K562 (cell line): ENCODE results near the gene ANK2. TPM values are rescaled to one million over a fixed set of nuclear protein-coding genes. Genes with fewer than 3 reads are reported as not detected.

Experiments used
- ATAC-seq: fragments of 200-7000 bp; cut with Tn5 transposase; 3 replicates; pipeline ENCODE4 v1.9.1; 2020; ENCODE audit warnings: moderate library complexity
- BruUV-seq: library from RNA; stranded (reverse); fragments of 400-500 nt; replicated peaks from 2 replicates; lab custom pipeline; 2021; lab: Mats Ljungman, UMichigan
- CTCF ChIA-PET: fragments of 300-600 bp; formaldehyde crosslinking; extraction: SDS; loops from one replicate; lab custom pipeline; 2021; ENCODE audit warnings: low intra/inter-chr PET ratio; lab: Yijun Ruan, JAX
- POLR2A ChIA-PET: fragments of 300-600, 350-650 bp; sonication (Branson Sonifier 250); formaldehyde crosslinking; extraction: SDS; loops from one replicate; lab custom pipeline; 2021; ENCODE audit warnings: antibody characterized with exemption, inconsistent platforms; lab: Yijun Ruan, JAX
- DNase-seq, 4 experiments: peaks; one replicate each; pipeline versions ENCODE4 v3.0.0 to v3.0.0-alpha.2; 2011 to 2018; ENCODE audit warnings: low spot score in 3 of 4, mixed read lengths in 3 of 4; ENCODE audit errors: extremely low read depth in 1 of 4
- FAIRE-seq: peaks from 2 replicates; lab custom pipeline; 2011; peaks lifted over from hg19 to GRCh38; lab: Jason Lieb, UNC
- H2AFZ ChIP-seq: 2 replicates; pipeline ENCODE4 v1.6.0; 2011; ENCODE audit warnings: low read depth, low read length, control low read depth, inconsistent platforms
- H3K27ac ChIP-seq: fragments of 200-600 bp; 3 replicates; pipeline ENCODE4 v1.8.0; 2011; ENCODE audit warnings: low read depth, mild to moderate bottlenecking, control low read depth, inconsistent platforms, low read length, moderate library complexity, mixed read lengths; ENCODE audit errors: extremely low read depth
- H3K27me3 ChIP-seq, 2 experiments: fragments of 300-600 bp in 1 of 2; 2 replicates in 1 of 2; 3 replicates in 1 of 2; pipeline versions ENCODE4 v1.6.0 to v1.8.0; 2011; ENCODE audit warnings: inconsistent platforms in 2 of 2, low read length in 2 of 2, mild to moderate bottlenecking in 1 of 2, mixed read lengths in 1 of 2, moderate library complexity in 1 of 2; ENCODE audit not compliant: control insufficient read depth in 2 of 2, insufficient read depth in 2 of 2
- H3K36me3 ChIP-seq: fragments of 300-600 bp; 3 replicates; pipeline ENCODE4 v1.8.0; 2011; ENCODE audit warnings: mild to moderate bottlenecking, low read length, inconsistent platforms; ENCODE audit not compliant: control insufficient read depth, insufficient read depth
- H3K4me1 ChIP-seq, 2 experiments: fragments of 200-600 bp in 1 of 2; replicated peaks in 1 of 2; 2 replicates in 1 of 2; 3 replicates in 1 of 2; pipeline versions ENCODE4 v1.5.1 to v1.8.0; 2011; ENCODE audit warnings: inconsistent platforms in 2 of 2, low read length in 2 of 2, mild to moderate bottlenecking in 1 of 2, mixed read lengths in 1 of 2, moderate library complexity in 1 of 2; ENCODE audit not compliant: control insufficient read depth in 2 of 2, insufficient read depth in 2 of 2
- H3K4me2 ChIP-seq: 2 replicates; pipeline ENCODE4 v1.6.1; 2011; ENCODE audit warnings: low read length, control low read depth, inconsistent platforms, mixed read lengths; ENCODE audit not compliant: insufficient read depth
- H3K4me3 ChIP-seq: fragments of 200-600 bp; sonication (generic), shearing (Covaris generic); 2 replicates; pipeline ENCODE4 v1.5.1; 2016; ENCODE audit warnings: control low read depth, inconsistent platforms
- H3K79me2 ChIP-seq: fragments of 200-600 bp; 3 replicates; pipeline ENCODE4 v1.8.0; 2011; ENCODE audit warnings: low read length, inconsistent platforms; ENCODE audit not compliant: control insufficient read depth, insufficient read depth
- H3K9ac ChIP-seq, 2 experiments: 2 replicates each; pipeline versions ENCODE4 v1.6.0 to v1.6.1; 2011; ENCODE audit warnings: low read depth in 2 of 2, low read length in 2 of 2, control low read depth in 1 of 2, inconsistent platforms in 1 of 2, mild to moderate bottlenecking in 1 of 2, mixed read lengths in 1 of 2; ENCODE audit not compliant: insufficient read depth in 1 of 2
- H3K9me1 ChIP-seq: one replicate; pipeline ENCODE4 v1.6.0; 2011; ENCODE audit warnings: inconsistent platforms, mild to moderate bottlenecking, low read length, moderate library complexity; ENCODE audit not compliant: control insufficient read depth, insufficient read depth
- H3K9me3 ChIP-seq: replicated peaks from 2 replicates; pipeline ENCODE4 v1.5.1; 2011; ENCODE audit warnings: low read depth, low read length, inconsistent platforms; ENCODE audit not compliant: control insufficient read depth, insufficient read depth
- H4K20me1 ChIP-seq: replicated peaks from 2 replicates; pipeline ENCODE4 v1.6.1; 2011; ENCODE audit warnings: low read length, inconsistent platforms, mixed read lengths; ENCODE audit not compliant: control insufficient read depth, insufficient read depth
- GTF2E2 ChIP-seq: fragments of 200-800 bp; sonication (Bioruptor generic); IDR thresholded peaks from 2 replicates; pipeline ENCODE4 v1.6.1; 2016; ENCODE audit warnings: missing genetic modification characterization, missing compliant biosample characterization
- ILK ChIP-seq: fragments of 450-650 bp; IDR thresholded peaks from 2 replicates; pipeline ENCODE4 v1.6.1; 2016; ENCODE audit warnings: missing genetic modification characterization, low read depth, mild to moderate bottlenecking, missing compliant biosample characterization, moderate library complexity, borderline replicate concordance
- MED1 ChIP-seq: sonication (generic); formaldehyde crosslinking; IDR thresholded peaks from 2 replicates; pipeline ENCODE4 v1.8.1; 2023; ENCODE audit warnings: missing genetic modification reagents, borderline replicate concordance
- RBM39 ChIP-seq: fragments of 200-400 bp; formaldehyde crosslinking; optimal IDR thresholded peaks from 2 replicates; pipeline ENCODE3; 2018; ENCODE audit warnings: low read depth, low read length
- RCOR1 ChIP-seq, 2 experiments: IDR thresholded peaks; 2 replicates each; pipeline ENCODE4 v1.6.1; 2012; ENCODE audit warnings: low read depth in 2 of 2, low read length in 2 of 2, borderline replicate concordance in 1 of 2, improper control_type of control experiment in 1 of 2
- SOX6 ChIP-seq: fragments of 450-650 bp; IDR thresholded peaks from 2 replicates; pipeline ENCODE4 v1.6.1; 2014; ENCODE audit warnings: mild to moderate bottlenecking
- whole genome bisulfite sequencing: fragments of 100-300 bp; shearing (Covaris generic); methylation state at CpG from one replicate; pipeline ENCODE4 v1.1.6; 2016; ENCODE audit warnings: low coverage, mixed read lengths; ENCODE audit not compliant: insufficient coverage; ENCODE audit errors: missing lambda C conversion rate; 5-methylcytosine and 5-hydroxymethylcytosine counted together
- in situ Hi-C: fragments of 300-500 bp; cut with MboI; formaldehyde crosslinking; loops from 4 replicates; pipeline ENCODE4 v1.15.0; 2018; ENCODE audit warnings: inconsistent platforms, mixed read lengths
- intact Hi-C: fragments of 100-400 bp; cut with micrococcal nuclease; formaldehyde crosslinking; loops from 2 replicates; pipeline ENCODE4 v1.14.2; 2022
- polyA plus RNA-seq, 8 experiments: library from polyadenylated mRNA; depleted of rRNA in 4 of 8; stranded (reverse) in 5 of 8; unstranded in 3 of 8; fragments of >200 nt; fragmentation: Nextera tagmentation in 2 of 8; fragmentation: Illumina TruSeq in 1 of 8; extraction: Ambion mirVana in 2 of 8; extraction: Trizol in 1 of 8; gene quantifications; 2 replicates each; pipeline versions ENCODE4 v1.2.1 to v1.2.3, GENCODE V29; 2011 to 2014; ENCODE audit warnings: inconsistent platforms in 1 of 8, missing spikeins in 1 of 8
- total RNA-seq, 7 experiments: library from RNA; depleted of rRNA in 6 of 7; stranded (reverse); fragments of >200 nt in 6 of 7; fragmentation: Illumina TruSeq in 2 of 7; extraction: Trizol in 2 of 7; gene quantifications; 2 replicates each; pipeline versions ENCODE4 v1.2.1 to v1.2.3, GENCODE V29; 2011 to 2021; ENCODE audit warnings: low replicate concordance in 1 of 7
- TF ChIP-seq, protein P1 (sequence below): fragments of 450-650 bp; IDR thresholded peaks from 2 replicates; pipeline ENCODE4 v1.6.1; 2016; ENCODE audit warnings: low read depth
- TF ChIP-seq, protein P2 (sequence below): fragments of 250-450 bp; sonication (Bioruptor Pico); IDR thresholded peaks from 2 replicates; pipeline ENCODE4 v1.5.0; 2021; ENCODE audit warnings: mild to moderate bottlenecking, moderate library complexity

ANK2 gene
- total and polyA plus RNA-seq, 9 of the 15 experiments (the other 6 are each of a cell fraction or from before 2014, with no cell fraction given) = 0.07 to 0.24 TPM; not detected in 7

DNA sequence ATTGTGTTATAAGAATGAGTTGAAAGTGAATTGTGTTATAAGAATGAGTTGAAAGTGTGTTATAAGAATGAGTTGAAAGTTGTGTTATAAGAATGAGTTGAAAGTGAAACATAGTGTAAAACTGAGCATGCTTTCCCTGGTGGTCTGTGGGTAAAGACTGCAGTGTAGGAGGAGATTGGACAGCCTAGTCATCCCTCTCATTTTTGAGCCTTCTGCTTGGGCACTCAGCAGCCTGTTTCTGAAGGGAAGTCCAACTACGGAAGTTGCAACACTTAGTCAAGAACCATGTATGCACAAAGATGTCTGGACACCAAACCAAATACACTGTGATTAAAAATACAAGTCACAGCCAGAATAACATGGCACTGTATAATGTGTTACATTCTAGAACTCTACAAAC is 72.6 kb downstream of the ANK2 start:
- ATAC-seq = no peak
- BruUV-seq = no TSS peak

More for the DNA sequence above, 72.6 kb downstream of the ANK2 start:
- H4K20me1 ChIP-seq = no peaks in the 10 kb centered on the region
- CTCF ChIA-PET = no interaction called here
- no peaks in the 10 kb centered on the region for H3K9me1 ChIP-seq
- WGBS = 0% methylated on average over 1 of the region's 1 CpG
- no peak overlapping the region for H2AFZ ChIP-seq
- H3K9ac ChIP-seq = no peak overlapping the region
- H3K4me2 ChIP-seq = no peak overlapping the region
- in situ Hi-C loops (no loop called here), intact Hi-C loops (no loop called here)
- POLR2A ChIA-PET = no interaction called here
- no peaks in the 10 kb centered on the region for H3K27me3 ChIP-seq
- H3K4me3 ChIP-seq = no peak overlapping the region
- no peak overlapping the region for H3K27ac ChIP-seq
- H3K9me3 ChIP-seq = no peaks in the 10 kb centered on the region
- no peak for FAIRE-seq
- no peaks in the 10 kb centered on the region for H3K36me3 ChIP-seq
- no peak for TF ChIP-seq GTF2E2 (tag)
- TF ChIP-seq, protein P1, sequence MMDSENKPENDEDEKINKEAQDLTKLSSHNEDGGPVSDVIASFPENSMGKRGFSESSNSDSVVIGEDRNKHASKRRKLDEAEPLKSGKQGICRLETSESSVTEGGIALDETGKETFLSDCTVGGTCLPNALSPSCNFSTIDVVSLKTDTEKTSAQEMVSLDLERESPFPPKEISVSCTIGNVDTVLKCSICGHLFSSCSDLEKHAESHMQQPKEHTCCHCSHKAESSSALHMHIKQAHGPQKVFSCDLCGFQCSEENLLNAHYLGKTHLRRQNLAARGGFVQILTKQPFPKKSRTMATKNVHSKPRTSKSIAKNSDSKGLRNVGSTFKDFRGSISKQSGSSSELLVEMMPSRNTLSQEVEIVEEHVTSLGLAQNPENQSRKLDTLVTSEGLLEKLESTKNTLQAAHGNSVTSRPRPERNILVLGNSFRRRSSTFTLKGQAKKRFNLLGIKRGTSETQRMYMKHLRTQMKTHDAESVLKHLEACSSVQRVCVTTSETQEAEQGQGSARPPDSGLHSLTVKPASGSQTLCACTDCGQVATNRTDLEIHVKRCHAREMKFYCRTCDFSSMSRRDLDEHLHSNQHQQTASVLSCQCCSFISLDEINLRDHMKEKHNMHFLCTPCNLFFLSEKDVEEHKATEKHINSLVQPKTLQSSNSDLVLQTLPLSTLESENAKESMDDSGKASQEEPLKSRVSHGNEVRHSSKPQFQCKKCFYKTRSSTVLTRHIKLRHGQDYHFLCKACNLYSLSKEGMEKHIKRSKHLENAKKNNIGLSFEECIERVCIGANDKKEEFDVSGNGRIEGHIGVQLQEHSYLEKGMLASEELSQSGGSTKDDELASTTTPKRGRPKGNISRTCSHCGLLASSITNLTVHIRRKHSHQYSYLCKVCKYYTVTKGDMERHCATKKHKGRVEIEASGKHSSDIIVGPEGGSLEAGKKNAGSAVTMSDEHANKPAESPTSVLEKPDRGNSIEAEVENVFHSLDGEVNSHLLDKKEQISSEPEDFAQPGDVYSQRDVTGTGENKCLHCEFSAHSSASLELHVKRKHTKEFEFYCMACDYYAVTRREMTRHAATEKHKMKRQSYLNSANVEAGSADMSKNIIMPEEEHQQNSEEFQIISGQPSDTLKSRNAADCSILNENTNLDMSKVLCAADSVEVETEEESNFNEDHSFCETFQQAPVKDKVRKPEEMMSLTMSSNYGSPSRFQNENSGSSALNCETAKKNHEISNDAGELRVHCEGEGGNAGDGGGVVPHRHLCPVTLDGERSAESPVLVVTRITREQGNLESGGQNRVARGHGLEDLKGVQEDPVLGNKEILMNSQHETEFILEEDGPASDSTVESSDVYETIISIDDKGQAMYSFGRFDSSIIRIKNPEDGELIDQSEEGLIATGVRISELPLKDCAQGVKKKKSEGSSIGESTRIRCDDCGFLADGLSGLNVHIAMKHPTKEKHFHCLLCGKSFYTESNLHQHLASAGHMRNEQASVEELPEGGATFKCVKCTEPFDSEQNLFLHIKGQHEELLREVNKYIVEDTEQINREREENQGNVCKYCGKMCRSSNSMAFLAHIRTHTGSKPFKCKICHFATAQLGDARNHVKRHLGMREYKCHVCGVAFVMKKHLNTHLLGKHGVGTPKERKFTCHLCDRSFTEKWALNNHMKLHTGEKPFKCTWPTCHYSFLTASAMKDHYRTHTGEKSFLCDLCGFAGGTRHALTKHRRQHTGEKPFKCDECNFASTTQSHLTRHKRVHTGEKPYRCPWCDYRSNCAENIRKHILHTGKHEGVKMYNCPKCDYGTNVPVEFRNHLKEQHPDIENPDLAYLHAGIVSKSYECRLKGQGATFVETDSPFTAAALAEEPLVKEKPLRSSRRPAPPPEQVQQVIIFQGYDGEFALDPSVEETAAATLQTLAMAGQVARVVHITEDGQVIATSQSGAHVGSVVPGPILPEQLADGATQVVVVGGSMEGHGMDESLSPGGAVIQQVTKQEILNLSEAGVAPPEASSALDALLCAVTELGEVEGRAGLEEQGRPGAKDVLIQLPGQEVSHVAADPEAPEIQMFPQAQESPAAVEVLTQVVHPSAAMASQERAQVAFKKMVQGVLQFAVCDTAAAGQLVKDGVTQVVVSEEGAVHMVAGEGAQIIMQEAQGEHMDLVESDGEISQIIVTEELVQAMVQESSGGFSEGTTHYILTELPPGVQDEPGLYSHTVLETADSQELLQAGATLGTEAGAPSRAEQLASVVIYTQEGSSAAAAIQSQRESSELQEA = no peak
- no peak for TF ChIP-seq RCOR1 (IDR thresholded peaks at IDR 0.05; ENCODE audit: borderline replicate concordance in 1 of 2, low read depth in 2 of 2, low read length in 2 of 2)
- TF ChIP-seq, protein P2, sequence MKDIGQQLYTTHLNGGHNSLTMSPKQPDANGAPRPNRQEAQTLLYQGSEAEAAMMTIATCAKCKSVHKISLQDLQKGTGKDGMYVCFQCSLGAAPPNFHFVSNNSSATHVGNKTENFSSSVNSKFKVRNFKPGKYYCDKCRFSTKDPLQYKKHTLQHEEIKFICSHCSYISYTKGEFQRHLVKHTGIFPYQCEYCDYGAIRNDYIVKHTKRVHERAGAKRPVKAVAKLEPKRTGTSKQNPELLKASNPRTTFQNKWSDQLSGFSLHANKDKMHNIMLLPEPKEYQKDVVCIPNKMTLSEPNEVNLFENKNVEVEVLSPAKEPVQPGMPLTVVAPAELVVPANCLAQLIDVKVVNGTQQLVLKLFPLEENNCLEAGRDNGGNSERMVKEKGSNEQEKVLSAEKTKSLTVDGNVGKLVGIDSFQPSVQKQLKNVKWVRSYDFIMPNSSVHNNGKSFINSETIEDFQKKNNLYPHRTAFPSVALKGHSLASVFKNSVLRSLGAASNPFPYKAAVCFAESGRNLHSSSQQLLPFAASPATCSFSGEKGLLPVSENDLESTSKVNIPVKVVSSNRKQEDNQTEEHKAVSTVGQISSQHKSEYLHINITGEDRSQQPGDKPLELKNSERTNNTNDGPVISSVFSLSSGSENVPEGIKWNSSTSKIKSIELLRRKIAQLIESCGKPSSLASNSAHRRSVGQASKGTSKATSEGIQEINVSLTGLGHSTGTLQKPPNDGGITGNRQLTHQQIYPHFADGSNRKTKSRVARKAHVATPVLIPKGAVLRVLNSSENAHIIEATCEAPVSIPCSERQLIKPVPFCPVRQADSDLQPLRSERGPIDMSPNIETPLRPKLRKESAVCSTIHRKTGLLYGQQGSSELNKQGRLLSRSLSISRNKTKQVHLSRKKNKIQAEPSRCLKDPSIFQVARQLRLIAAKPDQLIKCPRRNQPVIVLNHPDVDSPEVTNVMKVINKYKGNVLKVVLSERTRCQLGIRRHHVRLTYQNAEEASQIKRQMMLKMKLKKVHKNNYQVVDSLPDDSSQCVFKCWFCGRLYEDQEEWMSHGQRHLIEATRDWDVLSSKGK (CRISPR knock-in tag) = no peak
- no peak for TF ChIP-seq ILK (tag)
- TF ChIP-seq RBM39 = no peak
- no peak for TF ChIP-seq SOX6
- TF ChIP-seq MED1 (CRISPR knock-in tag) = no peak
- H3K4me1 ChIP-seq = no peaks in the 10 kb centered on the region
- H3K79me2 ChIP-seq = no peaks in the 10 kb centered on the region
- DNase-seq = no peak
